Suprapubic skin (tissue), 3 donors: Measurements from ENCODE around the gene POM121L12.

Experiments
- POLR2AphosphoS5 ChIP-seq, 3 donors: sonication (generic); formaldehyde crosslinking; IDR thresholded peaks; one replicate each; pipeline ENCODE4 v1.6.1; 2017; ENCODE audit warnings: antibody characterized with exemption in 3 of 3
- TF ChIP-seq, protein P1 (sequence below), 2 donors: fragments of 200-600 bp in 1 of 2; fragments of 450-650 bp in 1 of 2; sonication (generic) in 1 of 2; IDR thresholded peaks; one replicate each; pipeline ENCODE4 v1.5.1; 2016 to 2019; ENCODE audit warnings: antibody characterized with exemption in 2 of 2, mild to moderate bottlenecking in 1 of 2, moderate library complexity in 1 of 2

DNA sequence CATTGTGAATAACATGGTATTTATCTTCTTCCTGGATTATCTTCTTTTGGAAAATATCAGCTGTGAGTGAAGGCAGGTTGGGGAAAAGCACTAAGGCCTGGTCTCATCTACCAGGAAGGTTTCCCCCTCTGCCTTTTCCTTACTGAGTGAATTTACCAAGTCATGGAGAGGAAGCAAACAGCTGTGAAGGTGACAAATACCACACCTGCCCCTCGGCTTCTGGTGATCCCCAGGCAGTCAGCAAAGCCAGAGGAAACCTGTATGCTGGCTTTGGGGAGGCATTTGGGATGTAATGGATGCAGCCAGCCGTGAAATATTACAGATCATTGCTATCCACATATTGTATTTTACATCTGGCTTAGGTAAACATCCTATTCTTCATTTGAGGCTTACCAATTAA is 24.2 kb downstream of the POM121L12 start:
- TF ChIP-seq, protein P1, sequence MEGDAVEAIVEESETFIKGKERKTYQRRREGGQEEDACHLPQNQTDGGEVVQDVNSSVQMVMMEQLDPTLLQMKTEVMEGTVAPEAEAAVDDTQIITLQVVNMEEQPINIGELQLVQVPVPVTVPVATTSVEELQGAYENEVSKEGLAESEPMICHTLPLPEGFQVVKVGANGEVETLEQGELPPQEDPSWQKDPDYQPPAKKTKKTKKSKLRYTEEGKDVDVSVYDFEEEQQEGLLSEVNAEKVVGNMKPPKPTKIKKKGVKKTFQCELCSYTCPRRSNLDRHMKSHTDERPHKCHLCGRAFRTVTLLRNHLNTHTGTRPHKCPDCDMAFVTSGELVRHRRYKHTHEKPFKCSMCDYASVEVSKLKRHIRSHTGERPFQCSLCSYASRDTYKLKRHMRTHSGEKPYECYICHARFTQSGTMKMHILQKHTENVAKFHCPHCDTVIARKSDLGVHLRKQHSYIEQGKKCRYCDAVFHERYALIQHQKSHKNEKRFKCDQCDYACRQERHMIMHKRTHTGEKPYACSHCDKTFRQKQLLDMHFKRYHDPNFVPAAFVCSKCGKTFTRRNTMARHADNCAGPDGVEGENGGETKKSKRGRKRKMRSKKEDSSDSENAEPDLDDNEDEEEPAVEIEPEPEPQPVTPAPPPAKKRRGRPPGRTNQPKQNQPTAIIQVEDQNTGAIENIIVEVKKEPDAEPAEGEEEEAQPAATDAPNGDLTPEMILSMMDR (IDR thresholded peaks at IDR 0.05): no peak
- no peak for TF ChIP-seq POLR2AphosphoS5 (IDR thresholded peaks at IDR 0.05)
